GM18499 (cell line): ENCODE measurements around the gene CDC42SE1.

ENCODE experiments used
- ATAC-seq: cut with Tn5 transposase; IDR thresholded peaks from one replicate; pipeline ENCODE4 v1.9.1; 2021; ENCODE audit warnings: moderate number of reproducible peaks; ENCODE audit not compliant: insufficient read depth, unreplicated experiment

Gene CDC42SE1

DNA sequence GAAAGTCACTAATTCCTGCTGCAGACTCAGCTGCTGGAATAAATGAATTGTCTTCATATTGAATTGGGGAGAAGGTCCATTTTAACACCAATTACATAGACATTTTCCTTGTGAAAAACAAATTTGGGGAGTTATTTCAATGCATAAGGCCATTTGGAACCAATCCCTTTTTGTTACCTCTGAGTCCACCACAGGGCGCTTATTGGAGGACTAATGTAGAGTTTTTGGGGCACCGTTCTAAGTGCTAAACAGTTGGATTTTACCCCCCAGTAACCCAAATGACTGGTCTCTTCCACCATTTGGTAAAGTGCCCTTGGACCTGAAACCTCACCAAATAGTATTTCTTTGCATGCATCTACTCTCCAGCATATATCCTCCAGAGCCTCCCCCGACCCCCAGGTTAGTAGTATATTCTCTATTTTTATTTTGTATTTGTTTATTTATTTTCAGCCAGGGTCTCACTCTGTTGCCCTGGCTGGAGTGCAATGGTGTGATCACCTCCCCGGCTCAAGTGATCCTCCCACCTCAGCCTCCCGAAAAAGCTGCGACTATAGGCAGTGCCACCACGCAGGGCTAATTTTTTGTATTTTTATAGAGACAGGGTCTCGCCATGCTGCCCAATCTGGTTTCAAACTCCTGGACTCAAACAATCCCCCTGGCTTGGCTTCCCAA is 49.6 kb downstream of the CDC42SE1 start:
- no peak for ATAC-seq

- ATAC-seq, result no peak
Measured at GRCh38 chr1:151009206-151009587, 50.2 kb downstream of the CDC42SE1 start.

- ATAC-seq, result no peak
Measured at GRCh38 chr1:151008244-151009205, 50.9 kb downstream of the CDC42SE1 start, which contains the start of gene PRUNE1. TSS of gene PRUNE1 (plus strand) at chr1:151008449. CDS start at chr1:151008633, 184 bp downstream.

DNA sequence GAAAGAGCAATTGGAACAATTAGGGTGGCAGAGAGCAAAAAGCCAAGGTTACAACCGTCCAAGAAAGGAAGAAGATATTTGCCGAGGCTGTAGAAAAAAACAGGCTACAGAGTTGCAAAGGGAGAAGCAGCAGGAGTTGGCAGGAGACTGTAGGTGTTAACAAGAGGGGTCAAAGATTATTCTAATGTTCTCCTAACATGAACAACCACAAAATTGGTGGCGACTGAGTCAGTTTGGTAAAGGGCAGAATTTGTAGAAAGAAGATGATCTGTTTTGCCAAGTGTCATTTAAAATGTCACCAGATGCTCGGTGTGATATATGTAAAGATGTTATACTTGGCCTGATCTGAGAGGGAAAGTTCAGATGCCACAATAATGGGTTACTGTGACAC is 51.6 kb downstream of the CDC42SE1 start:
- no peak for ATAC-seq

- no peak for ATAC-seq
Measured at GRCh38 chr1:151006327-151007052, 52.9 kb downstream of the CDC42SE1 start, which contains the start of gene MINDY1. TSS of gene MINDY1 (minus strand) at chr1:151006902. CDS start at chr1:151002617, 4,285 bp downstream.

DNA sequence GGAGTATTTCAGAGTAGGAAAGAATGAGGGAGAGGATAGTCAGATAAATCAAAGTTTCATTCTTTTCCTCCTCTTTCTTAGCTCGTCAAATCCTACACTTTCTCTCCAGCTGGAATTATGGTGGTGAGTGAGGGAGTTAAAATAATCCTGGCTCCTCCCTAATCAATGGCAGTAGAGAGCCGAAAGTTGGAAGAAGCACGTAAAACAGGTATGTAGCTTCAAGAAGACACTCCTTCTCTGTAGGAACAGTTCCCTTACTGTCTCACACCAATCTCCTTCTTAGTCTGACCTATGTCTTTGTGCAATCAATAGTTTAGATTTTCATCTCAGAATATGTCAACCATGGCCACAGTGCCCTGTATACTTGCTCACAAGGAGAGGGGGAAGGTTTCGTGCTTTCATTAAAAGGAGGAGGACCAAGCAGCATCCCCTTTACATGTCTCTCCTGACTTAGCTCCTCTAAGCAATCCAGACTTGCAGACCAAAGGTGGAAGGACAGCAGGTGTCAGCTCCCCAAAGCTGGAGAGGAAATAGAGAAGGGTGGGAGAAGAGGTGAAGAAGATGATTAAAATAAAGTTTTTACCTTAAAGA is 53.6 kb downstream of the CDC42SE1 start:
- no peak for ATAC-seq

DNA sequence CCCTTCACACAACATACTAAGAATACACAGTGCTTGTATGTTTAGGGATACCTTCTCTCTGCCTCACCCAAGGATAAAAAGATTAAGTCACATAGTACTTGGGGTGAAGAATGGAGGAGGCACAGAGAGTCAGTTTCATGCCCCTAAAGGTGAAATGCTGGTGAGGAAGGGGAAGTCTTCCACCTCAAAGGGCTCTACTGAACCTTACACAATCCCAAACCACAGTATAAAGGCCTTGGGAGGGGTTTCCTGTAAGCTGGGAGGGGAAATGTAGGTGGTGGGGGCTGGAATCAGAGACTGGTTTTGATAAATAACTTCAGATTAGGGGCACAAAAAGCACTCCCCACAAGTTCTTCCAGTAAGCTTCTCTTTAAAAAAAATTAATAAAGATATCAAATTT is 56.2 kb downstream of the CDC42SE1 start:
- ATAC-seq, result no peak

- no peak for ATAC-seq
Measured at GRCh38 chr1:151002611-151003010, 56.8 kb downstream of the CDC42SE1 start.

- ATAC-seq, result no peak
Measured at GRCh38 chr1:151002051-151002450, 57.4 kb downstream of the CDC42SE1 start.

DNA sequence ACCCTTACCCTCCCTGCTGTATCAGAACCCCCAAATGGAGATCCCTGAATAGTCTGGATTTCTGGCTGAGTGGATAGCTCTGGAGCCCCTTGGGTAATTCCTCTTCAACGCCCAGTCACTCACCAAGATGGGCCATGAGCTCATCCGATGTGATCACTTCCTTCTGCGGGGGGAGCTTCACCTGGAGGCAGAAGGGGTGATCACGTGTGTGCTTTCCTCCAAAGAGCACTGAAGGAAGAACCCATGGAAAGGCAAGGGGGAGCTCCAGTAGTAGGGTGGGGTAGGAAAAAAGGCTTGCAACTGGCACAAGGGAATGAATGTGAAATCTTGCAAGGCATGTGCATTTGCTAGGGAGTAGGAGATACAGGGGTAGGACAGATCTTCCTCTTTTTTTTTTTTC is 57.8 kb downstream of the CDC42SE1 start:
- no peak for ATAC-seq
